Esophagus squamous epithelium (tissue), 5 donors: ENCODE results near the gene FCGR3B. TPM values are rescaled to one million over a fixed set of nuclear protein-coding genes. Genes with fewer than 3 reads are reported as not detected.
"Not testable (repeated sequence)": the region's sequence is repeated elsewhere in the genome, so short reads cannot be mapped to it uniquely, and the experiment has no call there.

Experiments
- DNase-seq: peaks from one replicate; lab custom pipeline; 2025; lab: John Stamatoyannopoulos, UW
- H3K27ac ChIP-seq, 4 donors: fragments of 200-600 bp; sonication (generic); one replicate each; pipeline ENCODE4 v1.5.1; 2016 to 2019; ENCODE audit warnings: mild to moderate bottlenecking in 1 of 4
- H3K27me3 ChIP-seq, 4 donors: fragments of 200-600 bp; sonication (generic); 1 replicate in 3 of 4; 2 replicates in 1 of 4; pipeline versions ENCODE4 v1.5.1 to v1.6.0; 2017 to 2021; ENCODE audit warnings: antibody characterized with exemption in 1 of 4
- H3K36me3 ChIP-seq, 3 donors: fragments of 200-600 bp; sonication (generic); one replicate each; pipeline ENCODE4 v1.5.1; 2016 to 2019
- H3K4me1 ChIP-seq, 3 donors: fragments of 200-600 bp; sonication (generic); one replicate each; pipeline ENCODE4 v1.5.1; 2017 to 2019
- H3K4me3 ChIP-seq, 4 donors: fragments of 200-600 bp; sonication (generic); 1 replicate in 3 of 4; 2 replicates in 1 of 4; pipeline ENCODE4 v1.5.1; 2016 to 2019; ENCODE audit warnings: mild to moderate bottlenecking in 2 of 4, moderate library complexity in 1 of 4
- H3K9me3 ChIP-seq, 3 donors: fragments of 200-600 bp; sonication (generic); one replicate each; pipeline ENCODE4 v1.5.1; 2016 to 2019
- CTCF ChIP-seq, 6 experiments: fragments of 450-650 bp in 4 of 6; fragments of 200-600 bp in 2 of 6; sonication (generic) in 2 of 6; IDR thresholded peaks; one replicate each; pipeline ENCODE4 v1.5.1; 2016 to 2019; ENCODE audit warnings: antibody characterized with exemption in 6 of 6, mild to moderate bottlenecking in 4 of 6, moderate library complexity in 4 of 6
- WGBS, 2 donors: methylation state at CpG; one replicate each; pipeline ENCODE4 v1.1.5; 2018; 5-methylcytosine and 5-hydroxymethylcytosine counted together
- intact Hi-C: fragments of 100-400 bp; cut with DNase I; formaldehyde crosslinking; loops from one replicate; pipeline ENCODE4 v1.15.0; 2022
- total RNA-seq, 4 donors: library from RNA; depleted of rRNA; stranded (reverse); fragments of >200 nt; gene quantifications; one replicate each; pipeline ENCODE4 v1.1.0, GENCODE V29; 2016
- donor health status: DM: yes; HTN: yes; CAD: no.

The FCGR3B gene
- total RNA-seq, 4 donors from 2014 or later: 0.53 to 0.57 TPM; not detected in 2

GRCh38 chr1:161664689-161665088 lies 33.7 kb upstream of the FCGR3B start:
- intact Hi-C loops, H3K36me3 ChIP-seq, H3K27ac ChIP-seq, H3K4me3 ChIP-seq, H3K4me1 ChIP-seq, H3K9me3 ChIP-seq, DNase-seq, H3K27me3 ChIP-seq: not testable (repeated sequence)
- WGBS, 2 donors: no CpG with 5 or more reads among the region's 4 CpGs

GRCh38 chr1:161663569-161663968 lies 32.6 kb upstream of the FCGR3B start:
- H3K27me3 ChIP-seq, H3K4me3 ChIP-seq, H3K9me3 ChIP-seq, intact Hi-C loops, H3K4me1 ChIP-seq, H3K27ac ChIP-seq, H3K36me3 ChIP-seq, DNase-seq: not testable (repeated sequence)
- WGBS, 2 donors: no CpG with 5 or more reads among the region's 1 CpG

- H3K9me3 ChIP-seq, DNase-seq, H3K4me3 ChIP-seq, H3K36me3 ChIP-seq, H3K4me1 ChIP-seq, H3K27ac ChIP-seq, H3K27me3 ChIP-seq, intact Hi-C loops: not testable (repeated sequence)
- WGBS, 2 donors: no CpG with 5 or more reads among the region's 4 CpGs
These were observed 31.8 kb upstream of the FCGR3B start, which contains the start of gene FCGR2B for GRCh38 chr1:161662684-161663339. Gene FCGR2B (plus strand): TSS chr1:161663143. CDS start chr1:161663242, 99 bp downstream.

- WGBS, 2 donors: no CpG with 5 or more reads among the region's 9 CpGs
- not testable (repeated sequence) for H3K27ac ChIP-seq
These were observed 30.8 kb upstream of the FCGR3B start for GRCh38 chr1:161661660-161662311.

GRCh38 chr1:161658524-161658923 lies 27.5 kb upstream of the FCGR3B start:
- H3K27ac ChIP-seq, intact Hi-C loops, H3K4me3 ChIP-seq, DNase-seq, H3K9me3 ChIP-seq, H3K27me3 ChIP-seq, H3K4me1 ChIP-seq, H3K36me3 ChIP-seq: not testable (repeated sequence)

More at GRCh38 chr1:161661660-161662311, 30.8 kb upstream of the FCGR3B start:
- H3K36me3 ChIP-seq, H3K4me1 ChIP-seq, H3K4me3 ChIP-seq, intact Hi-C loops, H3K27me3 ChIP-seq, DNase-seq, H3K9me3 ChIP-seq: not testable (repeated sequence)

GRCh38 chr1:161653971-161654370 lies 23.0 kb upstream of the FCGR3B start:
- H3K4me1 ChIP-seq, intact Hi-C loops, H3K4me3 ChIP-seq, H3K9me3 ChIP-seq, H3K36me3 ChIP-seq, DNase-seq, H3K27ac ChIP-seq, H3K27me3 ChIP-seq: not testable (repeated sequence)
- 0 to 27% methylated on average over 1 to 2 of the region's 6 CpGs for WGBS, 2 donors

- H3K36me3 ChIP-seq, H3K27ac ChIP-seq, H3K4me3 ChIP-seq, H3K4me1 ChIP-seq, H3K9me3 ChIP-seq, H3K27me3 ChIP-seq, DNase-seq, intact Hi-C loops: not testable (repeated sequence)
- WGBS, 2 donors: 61 to 100% methylated on average over 1 to 2 of the region's 7 CpGs
These were observed 22.6 kb upstream of the FCGR3B start for GRCh38 chr1:161653541-161653940.

- DNase-seq, H3K27me3 ChIP-seq, H3K36me3 ChIP-seq, H3K27ac ChIP-seq, H3K4me3 ChIP-seq, H3K4me1 ChIP-seq, intact Hi-C loops, H3K9me3 ChIP-seq: not testable (repeated sequence)
- 61% methylated on average over 11 of the region's 13 CpGs; no CpG with 5 or more reads in 1 of the 2 donors for WGBS, 2 donors
- TF ChIP-seq CTCF (IDR thresholded peaks at IDR 0.05): peak in 2 of 6 experiments; percentile 12 to 26
These were observed 16.8 kb upstream of the FCGR3B start for GRCh38 chr1:161647507-161648360.

GRCh38 chr1:161644855-161645254 lies 13.9 kb upstream of the FCGR3B start:
- not testable (repeated sequence) for H3K27ac ChIP-seq

GRCh38 chr1:161643481-161644208 lies 12.7 kb upstream of the FCGR3B start:
- H3K4me3 ChIP-seq, intact Hi-C loops, H3K27me3 ChIP-seq, H3K4me1 ChIP-seq, H3K9me3 ChIP-seq, H3K36me3 ChIP-seq, DNase-seq: not testable (repeated sequence)
- 71 to 100% methylated on average over 1 to 5 of the region's 5 CpGs for WGBS, 2 donors
- peak overlapping the region in 1 of 4 donors; percentile 55 for H3K27ac ChIP-seq

More at GRCh38 chr1:161644855-161645254, 13.9 kb upstream of the FCGR3B start:
- intact Hi-C loops, H3K9me3 ChIP-seq, H3K36me3 ChIP-seq, H3K27me3 ChIP-seq, H3K4me3 ChIP-seq, H3K4me1 ChIP-seq, DNase-seq: not testable (repeated sequence)
- 58 to 64% methylated on average over 1 of the region's 1 CpG for WGBS, 2 donors

GRCh38 chr1:161642697-161643096 lies 11.7 kb upstream of the FCGR3B start:
- H3K4me1 ChIP-seq, H3K27me3 ChIP-seq, H3K36me3 ChIP-seq, DNase-seq, H3K4me3 ChIP-seq, intact Hi-C loops, H3K9me3 ChIP-seq, H3K27ac ChIP-seq: not testable (repeated sequence)
- 60% methylated on average over 1 of the region's 1 CpG; no CpG with 5 or more reads in 1 of the 2 donors for WGBS, 2 donors
